ENCODE results near the gene TLL2.

DNA sequence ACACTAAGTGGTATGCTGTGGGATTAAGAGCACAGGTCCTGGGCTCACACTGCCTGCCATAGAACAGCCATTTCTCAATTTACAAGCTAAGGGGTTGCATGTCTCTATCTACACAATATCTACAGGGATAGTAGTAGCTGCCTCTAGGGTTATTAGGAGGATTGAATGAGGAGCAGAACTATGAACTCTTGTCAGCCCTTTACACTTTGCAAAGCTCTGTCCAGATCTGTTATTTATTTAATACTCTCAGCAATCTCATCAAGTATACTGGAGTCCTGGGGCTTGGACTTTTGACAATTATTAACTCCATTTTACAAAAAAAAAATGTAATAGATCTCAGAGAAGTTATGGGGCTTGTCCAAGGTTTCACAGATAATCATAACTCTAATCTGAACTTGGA is 161.7 kb downstream of the TLL2 start:
- TF ChIP-seq, protein P1, sequence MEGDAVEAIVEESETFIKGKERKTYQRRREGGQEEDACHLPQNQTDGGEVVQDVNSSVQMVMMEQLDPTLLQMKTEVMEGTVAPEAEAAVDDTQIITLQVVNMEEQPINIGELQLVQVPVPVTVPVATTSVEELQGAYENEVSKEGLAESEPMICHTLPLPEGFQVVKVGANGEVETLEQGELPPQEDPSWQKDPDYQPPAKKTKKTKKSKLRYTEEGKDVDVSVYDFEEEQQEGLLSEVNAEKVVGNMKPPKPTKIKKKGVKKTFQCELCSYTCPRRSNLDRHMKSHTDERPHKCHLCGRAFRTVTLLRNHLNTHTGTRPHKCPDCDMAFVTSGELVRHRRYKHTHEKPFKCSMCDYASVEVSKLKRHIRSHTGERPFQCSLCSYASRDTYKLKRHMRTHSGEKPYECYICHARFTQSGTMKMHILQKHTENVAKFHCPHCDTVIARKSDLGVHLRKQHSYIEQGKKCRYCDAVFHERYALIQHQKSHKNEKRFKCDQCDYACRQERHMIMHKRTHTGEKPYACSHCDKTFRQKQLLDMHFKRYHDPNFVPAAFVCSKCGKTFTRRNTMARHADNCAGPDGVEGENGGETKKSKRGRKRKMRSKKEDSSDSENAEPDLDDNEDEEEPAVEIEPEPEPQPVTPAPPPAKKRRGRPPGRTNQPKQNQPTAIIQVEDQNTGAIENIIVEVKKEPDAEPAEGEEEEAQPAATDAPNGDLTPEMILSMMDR (IDR thresholded peaks at IDR 0.05), result no peak
- TF ChIP-seq POLR2A (IDR thresholded peaks at IDR 0.05) (no peak), POLR2AphosphoS5 (IDR thresholded peaks at IDR 0.05; ENCODE audit: insufficient read depth in 1 of 2, low read depth in 1 of 2) (no peak)
